GM12878 (cell line): ENCODE measurements around the gene TUBA4B. TPM values are rescaled to one million over a fixed set of nuclear protein-coding genes. Genes with fewer than 3 reads are reported as not detected.

Source experiments
- CHD1 ChIP-seq: IDR thresholded peaks from 2 replicates; pipeline ENCODE4 v1.6.1; 2012; ENCODE audit warnings: low read depth, low read length, improper control_type of control experiment
- CHD4 ChIP-seq: fragments of 200-600 bp; sonication (generic); IDR thresholded peaks from 2 replicates; pipeline ENCODE4 v1.6.1; 2016; ENCODE audit warnings: mild to moderate bottlenecking
- CREM ChIP-seq: IDR thresholded peaks from 2 replicates; pipeline ENCODE4 v1.6.1; 2014; ENCODE audit warnings: antibody characterized with exemption, low read depth
- EED ChIP-seq: sonication (generic); IDR thresholded peaks from 2 replicates; pipeline ENCODE4 v1.6.1; 2016; ENCODE audit warnings: antibody characterized with exemption, low read depth
- HCFC1 ChIP-seq: fragments of 150-350 bp; IDR thresholded peaks from 2 replicates; pipeline ENCODE4 v1.6.1; 2014; ENCODE audit warnings: low read length
- MXI1 ChIP-seq: fragments of 150-350 bp; IDR thresholded peaks from 2 replicates; pipeline ENCODE4 v1.6.1; 2011; ENCODE audit warnings: low read depth, mild to moderate bottlenecking, inconsistent platforms, low read length, improper control_type of control experiment
- NBN ChIP-seq: fragments of 450-650 bp; IDR thresholded peaks from 2 replicates; pipeline ENCODE4 v1.6.1; 2016
- NR2C1 ChIP-seq: fragments of 450-650 bp; IDR thresholded peaks from 2 replicates; pipeline ENCODE4 v1.6.1; 2017; ENCODE audit warnings: antibody characterized with exemption, mild to moderate bottlenecking, moderate library complexity
- NR2F1 ChIP-seq: fragments of 450-650 bp; conservative IDR thresholded peaks from 2 replicates; pipeline ENCODE4 v1.6.1; 2017; ENCODE audit warnings: mild to moderate bottlenecking
- PML ChIP-seq: IDR thresholded peaks from 2 replicates; pipeline ENCODE4 v1.6.1; 2012; ENCODE audit warnings: low read length, inconsistent platforms
- POLR2AphosphoS5 ChIP-seq: IDR thresholded peaks from 2 replicates; pipeline ENCODE4 v1.6.1; 2011; ENCODE audit warnings: mild to moderate bottlenecking, low read length, inconsistent platforms
- POU2F2 ChIP-seq: IDR thresholded peaks from 3 replicates; pipeline ENCODE4 v1.6.1; 2011; ENCODE audit warnings: low read depth, mild to moderate bottlenecking, low read length, borderline replicate concordance
- RB1 ChIP-seq: fragments of 450-650 bp; formaldehyde crosslinking; IDR thresholded peaks from 2 replicates; pipeline ENCODE4 v1.6.1; 2017; ENCODE audit warnings: mild to moderate bottlenecking, borderline replicate concordance
- SIN3A ChIP-seq: IDR thresholded peaks from 2 replicates; pipeline ENCODE4 v1.6.1; 2012; ENCODE audit warnings: low read depth, low read length, improper control_type of control experiment
- SMC3 ChIP-seq: IDR thresholded peaks from 2 replicates; pipeline ENCODE4 v1.6.1; 2011; ENCODE audit warnings: low read length, improper control_type of control experiment, borderline replicate concordance
- SREBF1 ChIP-seq: IDR thresholded peaks from 2 replicates; pipeline ENCODE4 v1.6.1; 2012; ENCODE audit warnings: mild to moderate bottlenecking, low read length
- SRF ChIP-seq, 2 experiments: IDR thresholded peaks; 2 replicates each; pipeline ENCODE4 v1.6.1; 2011; ENCODE audit warnings: low read depth in 2 of 2, low read length in 2 of 2, mild to moderate bottlenecking in 1 of 2, moderate library complexity in 1 of 2
- TBL1XR1 ChIP-seq: IDR thresholded peaks from 2 replicates; pipeline ENCODE4 v1.6.1; 2012; ENCODE audit warnings: low read depth, low read length, improper control_type of control experiment
- YY1 ChIP-seq: IDR thresholded peaks from 2 replicates; pipeline ENCODE4 v1.6.1; 2011; ENCODE audit warnings: low read depth, mild to moderate bottlenecking, low read length
- polyA plus RNA-seq, 11 experiments: library from polyadenylated mRNA; depleted of rRNA in 4 of 11; unstranded in 6 of 11; stranded (reverse) in 5 of 11; fragments of >200 nt; fragmentation: Nextera tagmentation in 4 of 11; fragmentation: Illumina TruSeq in 1 of 11; extraction: Ambion mirVana in 4 of 11; extraction: Trizol in 1 of 11; gene quantifications; 1 replicate in 1 of 11; 2 replicates in 10 of 11; pipeline versions ENCODE4 v1.2.1 to v1.2.3, GENCODE V29; 2011 to 2016; ENCODE audit warnings: inconsistent platforms in 2 of 11, missing spikeins in 2 of 11, low read depth in 1 of 11
- total RNA-seq, 4 experiments: library from RNA; depleted of rRNA in 3 of 4; stranded (reverse); fragments of >200 nt in 3 of 4; fragmentation: Illumina TruSeq in 1 of 4; extraction: Trizol in 1 of 4; gene quantifications; 2 replicates each; pipeline versions ENCODE4 v1.2.1 to v1.2.3, GENCODE V29; 2013 to 2021
- TF ChIP-seq, protein P1 (sequence below): fragments of 450-650 bp; formaldehyde crosslinking; IDR thresholded peaks from 2 replicates; pipeline ENCODE4 v1.4.0; 2022; ENCODE audit warnings: mild to moderate bottlenecking, moderate library complexity
- TF ChIP-seq, protein P2 (sequence below): IDR thresholded peaks from 2 replicates; pipeline ENCODE4 v1.6.1; 2011; ENCODE audit warnings: mild to moderate bottlenecking, low read depth, low read length, moderate library complexity; ENCODE audit not compliant: insufficient replicate concordance
- TF ChIP-seq, protein P3 (sequence below): IDR thresholded peaks from 2 replicates; pipeline ENCODE4 v1.6.1; 2012; ENCODE audit warnings: low read depth, low read length, improper control_type of control experiment
- TF ChIP-seq, protein P4 (sequence below): fragments of 450-650 bp; formaldehyde crosslinking; IDR thresholded peaks from 2 replicates; pipeline ENCODE4 v1.5.0; 2022; ENCODE audit warnings: mild to moderate bottlenecking, missing genetic modification characterization

TUBA4B gene
- total and polyA plus RNA-seq, 10 of the 15 experiments (the other 5 are each of a cell fraction or from before 2014, with no cell fraction given): 0.07 TPM; not detected in 9

DNA sequence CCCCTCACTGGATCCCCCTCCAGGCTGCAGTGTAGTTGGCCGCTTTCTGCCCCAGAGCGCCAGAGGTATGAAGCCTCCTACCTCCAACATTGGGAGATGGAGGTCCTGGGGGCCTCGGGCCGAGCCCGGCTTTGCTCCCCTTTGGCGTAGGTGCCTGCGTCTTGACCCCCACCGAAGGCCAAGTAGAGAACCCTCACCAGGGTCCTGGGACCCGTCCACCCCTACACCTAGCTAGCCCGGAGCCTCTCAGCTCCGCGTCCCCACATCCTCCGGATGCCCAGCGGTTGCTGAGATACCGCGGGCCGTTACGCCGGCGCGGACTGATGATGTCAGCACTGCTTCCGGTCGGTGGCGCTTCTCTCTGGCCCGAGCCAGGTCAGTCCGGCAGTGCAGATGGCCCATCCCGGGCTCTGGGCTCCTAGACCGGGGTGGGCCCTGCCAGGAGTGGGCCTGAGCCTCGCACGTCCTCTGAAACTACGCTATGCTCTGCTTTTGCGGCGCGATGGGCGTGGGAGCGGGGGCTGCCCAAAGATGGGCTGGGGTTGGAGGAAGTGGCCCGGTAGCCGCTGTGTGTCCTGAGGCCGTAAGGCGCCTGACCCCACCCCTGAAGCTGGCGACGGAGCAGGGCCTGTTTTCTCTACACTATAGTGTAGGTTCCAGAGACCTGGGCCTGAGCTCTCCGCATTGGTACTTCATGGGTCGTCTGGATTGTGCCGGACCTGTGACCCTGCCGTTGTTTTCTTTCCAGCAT is 7.7 kb upstream of the TUBA4B start, which contains the start of the genes GLB1L and STK16 (continued):
- TF ChIP-seq, protein P1, sequence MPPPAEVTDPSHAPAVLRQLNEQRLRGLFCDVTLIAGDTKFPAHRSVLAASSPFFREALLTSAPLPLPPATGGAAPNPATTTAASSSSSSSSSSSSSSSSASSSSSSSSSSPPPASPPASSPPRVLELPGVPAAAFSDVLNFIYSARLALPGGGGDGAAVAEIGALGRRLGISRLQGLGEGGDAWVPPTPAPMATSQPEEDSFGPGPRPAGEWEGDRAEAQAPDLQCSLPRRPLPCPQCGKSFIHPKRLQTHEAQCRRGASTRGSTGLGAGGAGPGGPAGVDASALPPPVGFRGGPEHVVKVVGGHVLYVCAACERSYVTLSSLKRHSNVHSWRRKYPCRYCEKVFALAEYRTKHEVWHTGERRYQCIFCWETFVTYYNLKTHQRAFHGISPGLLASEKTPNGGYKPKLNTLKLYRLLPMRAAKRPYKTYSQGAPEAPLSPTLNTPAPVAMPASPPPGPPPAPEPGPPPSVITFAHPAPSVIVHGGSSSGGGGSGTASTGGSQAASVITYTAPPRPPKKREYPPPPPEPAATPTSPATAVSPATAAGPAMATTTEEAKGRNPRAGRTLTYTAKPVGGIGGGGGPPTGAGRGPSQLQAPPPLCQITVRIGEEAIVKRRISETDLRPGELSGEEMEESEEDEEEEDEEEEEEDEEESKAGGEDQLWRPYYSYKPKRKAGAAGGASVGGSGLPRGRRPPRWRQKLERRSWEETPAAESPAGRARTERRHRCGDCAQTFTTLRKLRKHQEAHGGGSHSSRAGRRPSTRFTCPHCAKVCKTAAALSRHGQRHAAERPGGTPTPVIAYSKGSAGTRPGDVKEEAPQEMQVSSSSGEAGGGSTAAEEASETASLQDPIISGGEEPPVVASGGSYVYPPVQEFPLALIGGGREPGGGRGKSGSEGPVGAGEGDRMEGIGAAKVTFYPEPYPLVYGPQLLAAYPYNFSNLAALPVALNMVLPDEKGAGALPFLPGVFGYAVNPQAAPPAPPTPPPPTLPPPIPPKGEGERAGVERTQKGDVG (CRISPR knock-in tag): no peak
- TF ChIP-seq RB1 (peak; percentile 57; the same call in 1 of the 2 replicates), CREM (peak; percentile 99), SRF (IDR thresholded peaks at IDR 0.05; ENCODE audit: low read depth in 2 of 2, low read length in 2 of 2) (peak; percentile 95 to 99), CHD4 (no peak), CHD1 (no peak), SMC3 (no peak), NR2F1 (peak; percentile 50), SREBF1 (no peak), SIN3A (peak; percentile 96), TBL1XR1 (0 out of 2 replicates have a peak, but pooled peaks have one; percentile 17), YY1 (peak; percentile 39; the same call in 1 of the 2 replicates), NR2C1 (no peak), NBN (peak; percentile 95), PML (0 out of 2 replicates have a peak, but pooled peaks have one; percentile 60), POU2F2 (peak; percentile 45; the same call in 1 of the 3 replicates), MXI1 (peak; percentile 76), HCFC1 (peak; percentile 67), EED (no peak), POLR2AphosphoS5 (peak; percentile 86)
- TF ChIP-seq, protein P2, sequence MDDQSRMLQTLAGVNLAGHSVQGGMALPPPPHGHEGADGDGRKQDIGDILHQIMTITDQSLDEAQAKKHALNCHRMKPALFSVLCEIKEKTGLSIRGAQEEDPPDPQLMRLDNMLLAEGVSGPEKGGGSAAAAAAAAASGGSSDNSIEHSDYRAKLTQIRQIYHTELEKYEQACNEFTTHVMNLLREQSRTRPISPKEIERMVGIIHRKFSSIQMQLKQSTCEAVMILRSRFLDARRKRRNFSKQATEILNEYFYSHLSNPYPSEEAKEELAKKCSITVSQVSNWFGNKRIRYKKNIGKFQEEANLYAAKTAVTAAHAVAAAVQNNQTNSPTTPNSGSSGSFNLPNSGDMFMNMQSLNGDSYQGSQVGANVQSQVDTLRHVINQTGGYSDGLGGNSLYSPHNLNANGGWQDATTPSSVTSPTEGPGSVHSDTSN: no peak
- TF ChIP-seq, protein P3, sequence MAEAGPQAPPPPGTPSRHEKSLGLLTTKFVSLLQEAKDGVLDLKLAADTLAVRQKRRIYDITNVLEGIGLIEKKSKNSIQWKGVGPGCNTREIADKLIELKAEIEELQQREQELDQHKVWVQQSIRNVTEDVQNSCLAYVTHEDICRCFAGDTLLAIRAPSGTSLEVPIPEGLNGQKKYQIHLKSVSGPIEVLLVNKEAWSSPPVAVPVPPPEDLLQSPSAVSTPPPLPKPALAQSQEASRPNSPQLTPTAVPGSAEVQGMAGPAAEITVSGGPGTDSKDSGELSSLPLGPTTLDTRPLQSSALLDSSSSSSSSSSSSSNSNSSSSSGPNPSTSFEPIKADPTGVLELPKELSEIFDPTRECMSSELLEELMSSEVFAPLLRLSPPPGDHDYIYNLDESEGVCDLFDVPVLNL: no peak
- TF ChIP-seq, protein P4, sequence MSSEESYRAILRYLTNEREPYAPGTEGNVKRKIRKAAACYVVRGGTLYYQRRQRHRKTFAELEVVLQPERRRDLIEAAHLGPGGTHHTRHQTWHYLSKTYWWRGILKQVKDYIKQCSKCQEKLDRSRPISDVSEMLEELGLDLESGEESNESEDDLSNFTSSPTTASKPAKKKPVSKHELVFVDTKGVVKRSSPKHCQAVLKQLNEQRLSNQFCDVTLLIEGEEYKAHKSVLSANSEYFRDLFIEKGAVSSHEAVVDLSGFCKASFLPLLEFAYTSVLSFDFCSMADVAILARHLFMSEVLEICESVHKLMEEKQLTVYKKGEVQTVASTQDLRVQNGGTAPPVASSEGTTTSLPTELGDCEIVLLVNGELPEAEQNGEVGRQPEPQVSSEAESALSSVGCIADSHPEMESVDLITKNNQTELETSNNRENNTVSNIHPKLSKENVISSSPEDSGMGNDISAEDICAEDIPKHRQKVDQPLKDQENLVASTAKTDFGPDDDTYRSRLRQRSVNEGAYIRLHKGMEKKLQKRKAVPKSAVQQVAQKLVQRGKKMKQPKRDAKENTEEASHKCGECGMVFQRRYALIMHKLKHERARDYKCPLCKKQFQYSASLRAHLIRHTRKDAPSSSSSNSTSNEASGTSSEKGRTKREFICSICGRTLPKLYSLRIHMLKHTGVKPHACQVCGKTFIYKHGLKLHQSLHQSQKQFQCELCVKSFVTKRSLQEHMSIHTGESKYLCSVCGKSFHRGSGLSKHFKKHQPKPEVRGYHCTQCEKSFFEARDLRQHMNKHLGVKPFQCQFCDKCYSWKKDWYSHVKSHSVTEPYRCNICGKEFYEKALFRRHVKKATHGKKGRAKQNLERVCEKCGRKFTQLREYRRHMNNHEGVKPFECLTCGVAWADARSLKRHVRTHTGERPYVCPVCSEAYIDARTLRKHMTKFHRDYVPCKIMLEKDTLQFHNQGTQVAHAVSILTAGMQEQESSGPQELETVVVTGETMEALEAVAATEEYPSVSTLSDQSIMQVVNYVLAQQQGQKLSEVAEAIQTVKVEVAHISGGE (CRISPR knock-in tag): no peak
